H1 (cell line): ENCODE data around the gene SLC28A2. TPM values are rescaled to one million over a fixed set of nuclear protein-coding genes. Genes with fewer than 3 reads are reported as not detected.

Experiments
- CTCF ChIA-PET: fragments of 300-600 bp; sonication (Branson Sonifier 250); formaldehyde crosslinking; loops from one replicate; lab custom pipeline; 2021; ENCODE audit not compliant: partially characterized antibody; lab: Charles Lee
- POLR2A ChIA-PET: fragments of 300-600 bp; sonication (Branson Sonifier 250); formaldehyde crosslinking; loops from one replicate; lab custom pipeline; 2021; ENCODE audit warnings: inconsistent platforms; ENCODE audit not compliant: partially characterized antibody; lab: Charles Lee
- DNase-seq, 2 experiments: peaks; one replicate each; pipeline versions ENCODE4 v3.0.0 to v3.0.0-alpha.2; 2010 to 2022; ENCODE audit warnings: low spot score in 2 of 2, low read depth in 1 of 2, mixed read lengths in 1 of 2
- FAIRE-seq: peaks from 2 replicates; lab custom pipeline; 2011; peaks lifted over from hg19 to GRCh38; lab: Jason Lieb, UNC
- H2AFZ ChIP-seq: 2 replicates; pipeline ENCODE4 v1.8.1; 2012; ENCODE audit warnings: low read length, inconsistent platforms
- H2AK5ac ChIP-seq: 2 replicates; pipeline ENCODE4 v1.6.1; 2013; ENCODE audit warnings: low read depth, low read length
- H2BK120ac ChIP-seq: replicated peaks from 2 replicates; pipeline ENCODE3; 2013; ENCODE audit warnings: low read depth, low read length, inconsistent platforms
- H2BK12ac ChIP-seq: 2 replicates; pipeline ENCODE4 v1.6.1; 2013; ENCODE audit warnings: low read depth, low read length
- H2BK15ac ChIP-seq: 2 replicates; pipeline ENCODE4 v1.6.1; 2013; ENCODE audit warnings: low read length
- H2BK20ac ChIP-seq: 2 replicates; pipeline ENCODE4 v1.6.1; 2013; ENCODE audit warnings: low read length
- H2BK5ac ChIP-seq: 2 replicates; pipeline ENCODE4 v1.6.1; 2013; ENCODE audit warnings: low read depth, low read length
- H3K14ac ChIP-seq: 2 replicates; pipeline ENCODE4 v1.6.1; 2013; ENCODE audit warnings: inconsistent platforms; ENCODE audit not compliant: insufficient read length
- H3K18ac ChIP-seq: 2 replicates; pipeline ENCODE4 v1.6.1; 2013; ENCODE audit warnings: low read length; ENCODE audit errors: extremely low read depth
- H3K23ac ChIP-seq: 2 replicates; pipeline ENCODE4 v1.6.1; 2013; ENCODE audit warnings: inconsistent platforms; ENCODE audit not compliant: insufficient read length
- H3K23me2 ChIP-seq: 2 replicates; pipeline ENCODE4 v1.6.1; 2013; ENCODE audit warnings: low read depth, low read length
- H3K27ac ChIP-seq: 2 replicates; pipeline ENCODE4 v1.6.1; 2011; ENCODE audit warnings: low read depth, low read length, inconsistent platforms
- H3K27me3 ChIP-seq, 4 experiments: replicated peaks in 1 of 4; 1 replicate in 1 of 4; 2 replicates in 3 of 4; pipeline versions ENCODE4 v1.6.1 to v1.8.1; 2011 to 2013; ENCODE audit warnings: low read length in 3 of 4, mild to moderate bottlenecking in 3 of 4, inconsistent platforms in 2 of 4, mixed read lengths in 2 of 4, moderate library complexity in 1 of 4; ENCODE audit not compliant: control insufficient read depth in 3 of 4, insufficient read depth in 3 of 4; ENCODE audit errors: extremely low read depth in 1 of 4
- H3K36me3 ChIP-seq, 4 experiments: 2 replicates each; pipeline versions ENCODE4 v1.6.1 to v1.8.1; 2011 to 2013; ENCODE audit warnings: mild to moderate bottlenecking in 4 of 4, low read length in 3 of 4, moderate library complexity in 2 of 4, control low read depth in 1 of 4, inconsistent platforms in 1 of 4; ENCODE audit not compliant: insufficient read depth in 4 of 4, control insufficient read depth in 2 of 4
- H3K4ac ChIP-seq: replicated peaks from 2 replicates; pipeline ENCODE3; 2013; ENCODE audit warnings: low read length, low read depth, mixed read lengths, inconsistent platforms; ENCODE audit not compliant: insufficient read length
- H3K4me1 ChIP-seq, 4 experiments: replicated peaks in 1 of 4; 1 replicate in 1 of 4; 2 replicates in 3 of 4; pipeline versions ENCODE4 v1.6.1 to v1.8.1; 2011 to 2013; ENCODE audit warnings: low read length in 3 of 4, inconsistent platforms in 2 of 4, mixed read lengths in 1 of 4; ENCODE audit not compliant: insufficient read depth in 4 of 4, control insufficient read depth in 3 of 4
- H3K4me2 ChIP-seq, 2 experiments: 2 replicates each; pipeline versions ENCODE4 v1.6.1 to v1.8.1; 2011 to 2013; ENCODE audit warnings: low read depth in 2 of 2, low read length in 2 of 2, control low read depth in 1 of 2, inconsistent platforms in 1 of 2, mild to moderate bottlenecking in 1 of 2; ENCODE audit not compliant: insufficient read depth in 1 of 2
- H3K4me3 ChIP-seq, 4 experiments: fragments of 200-600, 300-600 bp in 1 of 4; sonication (generic), shearing (Covaris generic), sonication (Bioruptor Twin) in 1 of 4; 2 replicates each; pipeline versions ENCODE4 v1.5.1 to v1.8.1; 2011 to 2016; ENCODE audit warnings: low read length in 4 of 4, low read depth in 3 of 4, control low read depth in 2 of 4, inconsistent platforms in 2 of 4, mild to moderate bottlenecking in 2 of 4, mixed read lengths in 1 of 4, moderate library complexity in 1 of 4; ENCODE audit not compliant: insufficient read depth in 2 of 4; ENCODE audit errors: extremely low read depth in 1 of 4
- H3K56ac ChIP-seq: replicated peaks from 2 replicates; pipeline ENCODE3; 2013; ENCODE audit warnings: low read depth, mild to moderate bottlenecking, mixed read lengths, low read length, inconsistent platforms; ENCODE audit not compliant: insufficient read length
- H3K79me1 ChIP-seq: 2 replicates; pipeline ENCODE4 v1.6.1; 2013; ENCODE audit warnings: low read depth, low read length, control low read depth
- H3K79me2 ChIP-seq, 2 experiments: 2 replicates each; pipeline versions ENCODE4 v1.6.1 to v1.8.1; 2012 to 2013; ENCODE audit warnings: low read length in 2 of 2, mild to moderate bottlenecking in 2 of 2, inconsistent platforms in 1 of 2; ENCODE audit not compliant: insufficient read depth in 2 of 2, control insufficient read depth in 1 of 2
- H3K9ac ChIP-seq, 4 experiments: replicated peaks in 1 of 4; 1 replicate in 1 of 4; 2 replicates in 3 of 4; pipeline versions ENCODE4 v1.6.1 to v1.8.1; 2011 to 2013; ENCODE audit warnings: low read depth in 3 of 4, low read length in 3 of 4, control low read depth in 2 of 4, mild to moderate bottlenecking in 2 of 4, moderate library complexity in 2 of 4, inconsistent platforms in 1 of 4; ENCODE audit errors: extremely low read depth in 1 of 4
- H3K9me3 ChIP-seq, 2 experiments: 2 replicates each; pipeline versions ENCODE4 v1.6.1 to v1.8.1; 2012 to 2013; ENCODE audit warnings: mild to moderate bottlenecking in 2 of 2, moderate library complexity in 2 of 2, control low read depth in 1 of 2, inconsistent platforms in 1 of 2, low read depth in 1 of 2, low read length in 1 of 2, mixed read lengths in 1 of 2; ENCODE audit not compliant: insufficient read depth in 2 of 2
- H4K20me1 ChIP-seq, 2 experiments: replicated peaks in 1 of 2; 2 replicates each; pipeline versions ENCODE3 to v1.8.1; 2011 to 2013; ENCODE audit warnings: inconsistent platforms in 2 of 2, low read length in 2 of 2, mild to moderate bottlenecking in 1 of 2; ENCODE audit not compliant: insufficient read depth in 2 of 2, control insufficient read depth in 1 of 2
- H4K5ac ChIP-seq: 2 replicates; pipeline ENCODE4 v1.6.1; 2013; ENCODE audit warnings: low read length, low read depth, mixed read lengths, inconsistent platforms; ENCODE audit not compliant: insufficient read length
- H4K8ac ChIP-seq: 2 replicates; pipeline ENCODE4 v1.8.0; 2013; ENCODE audit warnings: mild to moderate bottlenecking, moderate library complexity, low read length, inconsistent platforms; ENCODE audit not compliant: insufficient read depth; ENCODE audit errors: extremely low read depth
- H4K91ac ChIP-seq: replicated peaks from 2 replicates; pipeline ENCODE3; 2013; ENCODE audit warnings: low read length, mixed read lengths, inconsistent platforms; ENCODE audit not compliant: insufficient read length
- WGBS, 2 experiments: shearing (Covaris generic) in 1 of 2; methylation state at CpG; one replicate each; pipeline versions ENCODE4 v1.1.6 to v1.1.7; 2013 to 2015; ENCODE audit warnings: low lambda C conversion rate in 2 of 2, mixed read lengths in 2 of 2, inconsistent platforms in 1 of 2, low coverage in 1 of 2, missing lambda C conversion rate in 1 of 2; ENCODE audit not compliant: insufficient replicate concordance in 2 of 2, insufficient coverage in 1 of 2, insufficient read length in 1 of 2; ENCODE audit errors: extremely low coverage in 1 of 2, missing lambda C conversion rate in 1 of 2; 5-methylcytosine and 5-hydroxymethylcytosine counted together
- polyA plus RNA-seq, 7 experiments: library from polyadenylated mRNA; depleted of rRNA in 3 of 7; stranded (reverse) in 5 of 7; unstranded in 2 of 7; fragments of >200 nt in 5 of 7; fragments of 200-250 nt in 2 of 7; gene quantifications; 1 replicate in 5 of 7; 2 replicates in 1 of 7; 4 replicates in 1 of 7; pipeline versions ENCODE4 v1.2.1 to v1.2.3, GENCODE V29; 2011 to 2013; ENCODE audit warnings: missing spikeins in 2 of 7, mixed read lengths in 2 of 7
- total RNA-seq: library from RNA; stranded (reverse); fragmentation: NEBNext Ultra II Directional; extraction: Animal tissue kit (Norgen Biotek cat#: 25700); gene quantifications from 2 replicates; pipeline ENCODE4 v1.2.1, GENCODE V29; 2021

SLC28A2 gene
- total and polyA plus RNA-seq, 2 of the 8 experiments (the other 6 are each of a cell fraction or from before 2014, with no cell fraction given) = 0.11 TPM; not detected in 1

DNA sequence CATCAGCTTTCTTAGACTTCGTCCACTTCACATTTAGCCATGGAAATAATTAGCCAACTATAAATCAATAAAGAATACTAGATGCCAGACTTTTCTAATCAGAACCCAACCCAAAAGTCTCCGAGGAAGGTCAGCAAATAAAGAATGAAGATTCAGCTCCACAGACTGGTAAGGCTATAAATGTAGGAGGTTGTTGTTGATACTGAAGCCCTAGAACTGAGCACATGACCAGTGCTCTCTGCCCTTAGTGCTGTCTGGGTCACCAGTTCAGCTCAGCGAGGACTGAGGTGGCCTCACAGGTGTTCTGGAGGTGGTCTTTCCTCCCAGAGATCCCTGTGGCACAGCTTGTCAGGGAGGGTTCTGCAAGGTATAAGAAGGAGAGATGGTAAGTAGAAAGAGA is 20.9 kb upstream of the SLC28A2 start:
- 80% methylated on average over 3 of the region's 3 CpGs; no CpG with 5 or more reads in 1 of the 2 experiments for WGBS, 2 experiments
- Histone ChIP-seq H4K5ac (no peak overlapping the region), H3K56ac (no peak overlapping the region), H2BK15ac (no peak overlapping the region), H4K8ac (no peak overlapping the region), H3K23ac (no peak overlapping the region), H2BK20ac (no peak overlapping the region), H2AFZ (no peak overlapping the region), H3K27ac (no peak overlapping the region), H3K4ac (no peak overlapping the region), H3K79me2 (no peaks in the 10 kb centered on the region), H3K4me1 (no peaks in the 10 kb centered on the region), H3K4me2 (no peak overlapping the region), H3K9me3 (peaks cover 6 to 17% of the 10 kb centered on the region in 2 experiments; a peak in 2 of 4 replicates), H3K14ac (no peak overlapping the region), H3K36me3 (no peaks in the 10 kb centered on the region), H3K79me1 (no peaks in the 10 kb centered on the region), H2BK12ac (no peak overlapping the region), H4K20me1 (no peaks in the 10 kb centered on the region), H4K91ac (no peak overlapping the region), H3K18ac (no peak overlapping the region), H2BK120ac (no peak overlapping the region), H2AK5ac (no peak overlapping the region), H3K4me3 (no peak overlapping the region), H3K9ac (no peak overlapping the region), H3K23me2 (no peaks in the 10 kb centered on the region), H2BK5ac (no peak overlapping the region), H3K27me3 (no peaks in the 10 kb centered on the region)
- FAIRE-seq (no peak), DNase-seq (no peak)
- ChIA-PET CTCF (interaction anchor here (1.2 to 2.8 kb wide), 7 partner anchors 10 to 33 kb away, joined by 3 to 11 read pairs (median 8); partner anchors contain the start of gene SLC28A2), POLR2A (no interaction called here)
